WTC11 (cell line): Measurements from ENCODE around the gene IGFN1. TPM values are rescaled to one million over a fixed set of nuclear protein-coding genes. Genes with fewer than 3 reads are reported as not detected.

Source experiments
- ATAC-seq: fragments of 200-7000 bp; cut with Tn5 transposase; 2 replicates; pipeline ENCODE4 v1.10.0; 2021; ENCODE audit warnings: mild to moderate bottlenecking, moderate library complexity
- CTCF ChIA-PET: fragments of 300-600 bp; sonication (Branson Sonifier 250); formaldehyde crosslinking; loops from one replicate; lab custom pipeline; 2021; ENCODE audit warnings: antibody characterized with exemption; lab: Charles Lee
- POLR2A ChIA-PET: fragments of 350-600 bp; sonication (Branson Sonifier 250); formaldehyde crosslinking; loops from one replicate; lab custom pipeline; 2021; ENCODE audit warnings: antibody characterized with exemption; lab: Charles Lee
- DNase-seq: peaks from one replicate; pipeline ENCODE4 v3.0.0; 2021; ENCODE audit warnings: low spot score
- H3K27ac Mint-ChIP-seq: 2 replicates; pipeline ENCODE4 v1.8.0; 2021; ENCODE audit warnings: mixed read lengths
- H3K27me3 Mint-ChIP-seq: 2 replicates; pipeline ENCODE4 v1.8.0; 2021; ENCODE audit warnings: low read depth, mild to moderate bottlenecking, moderate library complexity, mixed read lengths
- H3K36me3 Mint-ChIP-seq: 2 replicates; pipeline ENCODE4 v1.8.0; 2021; ENCODE audit warnings: mixed read lengths
- H3K4me1 Mint-ChIP-seq: 2 replicates; pipeline ENCODE4 v1.8.0; 2022; ENCODE audit warnings: mixed read lengths
- H3K4me3 Mint-ChIP-seq: 2 replicates; pipeline ENCODE4 v1.8.0; 2021; ENCODE audit warnings: mild to moderate bottlenecking, moderate library complexity, mixed read lengths
- H3K9me3 Mint-ChIP-seq: 2 replicates; pipeline ENCODE4 v1.8.0; 2021; ENCODE audit warnings: mixed read lengths
- CBFB ChIP-seq: sonication (generic); formaldehyde crosslinking; IDR thresholded peaks from 2 replicates; pipeline ENCODE4 v1.8.1; 2022; ENCODE audit warnings: mild to moderate bottlenecking, low read depth, missing genetic modification reagents
- E2F5 ChIP-seq: sonication (generic); formaldehyde crosslinking; IDR thresholded peaks from 2 replicates; pipeline ENCODE4 v1.8.1; 2022; ENCODE audit warnings: mild to moderate bottlenecking, moderate library complexity, missing genetic modification reagents
- ETV6 ChIP-seq: sonication (generic); formaldehyde crosslinking; IDR thresholded peaks from 2 replicates; pipeline ENCODE4 v1.8.1; 2022; ENCODE audit warnings: mild to moderate bottlenecking, missing genetic modification reagents
- IRF2 ChIP-seq: sonication (generic); formaldehyde crosslinking; IDR thresholded peaks from 2 replicates; pipeline ENCODE4 v1.8.0; 2022; ENCODE audit warnings: low read depth, missing genetic modification reagents, borderline replicate concordance
- MLX ChIP-seq: sonication (generic); formaldehyde crosslinking; IDR thresholded peaks from 2 replicates; pipeline ENCODE4 v1.8.1; 2023; ENCODE audit warnings: mild to moderate bottlenecking, missing genetic modification reagents, moderate library complexity
- MYBL2 ChIP-seq: sonication (generic); formaldehyde crosslinking; IDR thresholded peaks from 2 replicates; pipeline ENCODE4 v1.8.1; 2023; ENCODE audit warnings: mild to moderate bottlenecking, moderate library complexity, missing genetic modification reagents
- NFYB ChIP-seq: sonication (generic); formaldehyde crosslinking; conservative IDR thresholded peaks from 2 replicates; pipeline ENCODE4 v1.8.0; 2022; ENCODE audit warnings: low read depth, missing genetic modification reagents
- NR2C2 ChIP-seq: sonication (generic); formaldehyde crosslinking; IDR thresholded peaks from 2 replicates; pipeline ENCODE4 v1.8.0; 2022; ENCODE audit warnings: mild to moderate bottlenecking, missing genetic modification reagents
- SMAD4 ChIP-seq: sonication (generic); formaldehyde crosslinking; IDR thresholded peaks from 2 replicates; pipeline ENCODE4 v1.8.0; 2022; ENCODE audit warnings: mild to moderate bottlenecking, missing genetic modification reagents
- SOX15 ChIP-seq: fragments of 250-450 bp; sonication (Bioruptor Pico); IDR thresholded peaks from 2 replicates; pipeline ENCODE4 v1.9.0; 2021; ENCODE audit warnings: mild to moderate bottlenecking
- ZNF121 ChIP-seq: sonication (generic); formaldehyde crosslinking; IDR thresholded peaks from 2 replicates; pipeline ENCODE4 v1.8.0; 2023; ENCODE audit warnings: missing genetic modification reagents
- ZNF232 ChIP-seq: sonication (generic); formaldehyde crosslinking; IDR thresholded peaks from 2 replicates; pipeline ENCODE4 v1.8.0; 2022; ENCODE audit warnings: mild to moderate bottlenecking, missing genetic modification reagents
- ZNF671 ChIP-seq: fragments of 250-450 bp; sonication (Bioruptor Pico); IDR thresholded peaks from 2 replicates; pipeline ENCODE4 v1.8.0; 2021; ENCODE audit warnings: mild to moderate bottlenecking
- total RNA-seq: library from RNA; stranded (reverse); gene quantifications from 3 replicates; pipeline ENCODE4 v1.2.3, GENCODE V29; 2021
- TF ChIP-seq, protein P1 (sequence below): fragments of 250-450 bp; sonication (Bioruptor Pico); IDR thresholded peaks from 2 replicates; pipeline ENCODE4 v1.9.0; 2021; ENCODE audit warnings: mild to moderate bottlenecking
- TF ChIP-seq, protein P2 (sequence below): sonication (generic); formaldehyde crosslinking; IDR thresholded peaks from 2 replicates; pipeline ENCODE4 v1.8.0; 2022; ENCODE audit warnings: mild to moderate bottlenecking, missing genetic modification reagents
- TF ChIP-seq, protein P3 (sequence below): sonication (generic); formaldehyde crosslinking; IDR thresholded peaks from 2 replicates; pipeline ENCODE4 v1.8.1; 2023; ENCODE audit warnings: mild to moderate bottlenecking, missing genetic modification reagents, borderline replicate concordance

The IGFN1 gene
- total RNA-seq, 1 experiment from 2014 or later: 0.11 TPM

- peaks cover 90% of the 10 kb centered on the region for H3K36me3 Mint-ChIP-seq
These were observed 43.8 kb upstream of the IGFN1 start for GRCh38 chr1:201146626-201147390.

GRCh38 chr1:201147396-201148015, 43.1 kb upstream of the IGFN1 start:
- POLR2A ChIA-PET: no interaction called here
- H3K4me3 Mint-ChIP-seq: no peak overlapping the region
- TF ChIP-seq NR2C2 (CRISPR knock-in tag): no peak
- TF ChIP-seq SOX15 (CRISPR knock-in tag): no peak
- no peak for TF ChIP-seq MYBL2 (CRISPR knock-in tag)
- TF ChIP-seq CBFB: no peak
- TF ChIP-seq SMAD4 (CRISPR knock-in tag): no peak
- TF ChIP-seq NFYB (CRISPR knock-in tag): no peak
- TF ChIP-seq, protein P1, sequence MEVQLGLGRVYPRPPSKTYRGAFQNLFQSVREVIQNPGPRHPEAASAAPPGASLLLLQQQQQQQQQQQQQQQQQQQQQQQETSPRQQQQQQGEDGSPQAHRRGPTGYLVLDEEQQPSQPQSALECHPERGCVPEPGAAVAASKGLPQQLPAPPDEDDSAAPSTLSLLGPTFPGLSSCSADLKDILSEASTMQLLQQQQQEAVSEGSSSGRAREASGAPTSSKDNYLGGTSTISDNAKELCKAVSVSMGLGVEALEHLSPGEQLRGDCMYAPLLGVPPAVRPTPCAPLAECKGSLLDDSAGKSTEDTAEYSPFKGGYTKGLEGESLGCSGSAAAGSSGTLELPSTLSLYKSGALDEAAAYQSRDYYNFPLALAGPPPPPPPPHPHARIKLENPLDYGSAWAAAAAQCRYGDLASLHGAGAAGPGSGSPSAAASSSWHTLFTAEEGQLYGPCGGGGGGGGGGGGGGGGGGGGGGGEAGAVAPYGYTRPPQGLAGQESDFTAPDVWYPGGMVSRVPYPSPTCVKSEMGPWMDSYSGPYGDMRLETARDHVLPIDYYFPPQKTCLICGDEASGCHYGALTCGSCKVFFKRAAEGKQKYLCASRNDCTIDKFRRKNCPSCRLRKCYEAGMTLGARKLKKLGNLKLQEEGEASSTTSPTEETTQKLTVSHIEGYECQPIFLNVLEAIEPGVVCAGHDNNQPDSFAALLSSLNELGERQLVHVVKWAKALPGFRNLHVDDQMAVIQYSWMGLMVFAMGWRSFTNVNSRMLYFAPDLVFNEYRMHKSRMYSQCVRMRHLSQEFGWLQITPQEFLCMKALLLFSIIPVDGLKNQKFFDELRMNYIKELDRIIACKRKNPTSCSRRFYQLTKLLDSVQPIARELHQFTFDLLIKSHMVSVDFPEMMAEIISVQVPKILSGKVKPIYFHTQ (CRISPR knock-in tag): no peak
- no peak for TF ChIP-seq MLX (CRISPR knock-in tag)
- no peak for TF ChIP-seq IRF2 (CRISPR knock-in tag)
- TF ChIP-seq, protein P2, sequence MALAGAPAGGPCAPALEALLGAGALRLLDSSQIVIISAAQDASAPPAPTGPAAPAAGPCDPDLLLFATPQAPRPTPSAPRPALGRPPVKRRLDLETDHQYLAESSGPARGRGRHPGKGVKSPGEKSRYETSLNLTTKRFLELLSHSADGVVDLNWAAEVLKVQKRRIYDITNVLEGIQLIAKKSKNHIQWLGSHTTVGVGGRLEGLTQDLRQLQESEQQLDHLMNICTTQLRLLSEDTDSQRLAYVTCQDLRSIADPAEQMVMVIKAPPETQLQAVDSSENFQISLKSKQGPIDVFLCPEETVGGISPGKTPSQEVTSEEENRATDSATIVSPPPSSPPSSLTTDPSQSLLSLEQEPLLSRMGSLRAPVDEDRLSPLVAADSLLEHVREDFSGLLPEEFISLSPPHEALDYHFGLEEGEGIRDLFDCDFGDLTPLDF: no peak
- no peak for TF ChIP-seq ZNF232 (CRISPR knock-in tag)
- no peaks in the 10 kb centered on the region for H3K27me3 Mint-ChIP-seq
- H3K4me1 Mint-ChIP-seq: peaks cover 1% of the 10 kb centered on the region
- ATAC-seq: no peak
- peaks cover 90% of the 10 kb centered on the region for H3K36me3 Mint-ChIP-seq
- DNase-seq: no peak
- CTCF ChIA-PET: no interaction called here
- no peaks in the 10 kb centered on the region for H3K9me3 Mint-ChIP-seq
- H3K27ac Mint-ChIP-seq: no peak overlapping the region

More at GRCh38 chr1:201146626-201147390, 43.8 kb upstream of the IGFN1 start:
- Mint-ChIP-seq H3K4me3 (no peak overlapping the region), H3K27me3 (no peaks in the 10 kb centered on the region)
- CTCF ChIA-PET: no interaction called here
- DNase-seq: no peak
- TF ChIP-seq, protein P3, sequence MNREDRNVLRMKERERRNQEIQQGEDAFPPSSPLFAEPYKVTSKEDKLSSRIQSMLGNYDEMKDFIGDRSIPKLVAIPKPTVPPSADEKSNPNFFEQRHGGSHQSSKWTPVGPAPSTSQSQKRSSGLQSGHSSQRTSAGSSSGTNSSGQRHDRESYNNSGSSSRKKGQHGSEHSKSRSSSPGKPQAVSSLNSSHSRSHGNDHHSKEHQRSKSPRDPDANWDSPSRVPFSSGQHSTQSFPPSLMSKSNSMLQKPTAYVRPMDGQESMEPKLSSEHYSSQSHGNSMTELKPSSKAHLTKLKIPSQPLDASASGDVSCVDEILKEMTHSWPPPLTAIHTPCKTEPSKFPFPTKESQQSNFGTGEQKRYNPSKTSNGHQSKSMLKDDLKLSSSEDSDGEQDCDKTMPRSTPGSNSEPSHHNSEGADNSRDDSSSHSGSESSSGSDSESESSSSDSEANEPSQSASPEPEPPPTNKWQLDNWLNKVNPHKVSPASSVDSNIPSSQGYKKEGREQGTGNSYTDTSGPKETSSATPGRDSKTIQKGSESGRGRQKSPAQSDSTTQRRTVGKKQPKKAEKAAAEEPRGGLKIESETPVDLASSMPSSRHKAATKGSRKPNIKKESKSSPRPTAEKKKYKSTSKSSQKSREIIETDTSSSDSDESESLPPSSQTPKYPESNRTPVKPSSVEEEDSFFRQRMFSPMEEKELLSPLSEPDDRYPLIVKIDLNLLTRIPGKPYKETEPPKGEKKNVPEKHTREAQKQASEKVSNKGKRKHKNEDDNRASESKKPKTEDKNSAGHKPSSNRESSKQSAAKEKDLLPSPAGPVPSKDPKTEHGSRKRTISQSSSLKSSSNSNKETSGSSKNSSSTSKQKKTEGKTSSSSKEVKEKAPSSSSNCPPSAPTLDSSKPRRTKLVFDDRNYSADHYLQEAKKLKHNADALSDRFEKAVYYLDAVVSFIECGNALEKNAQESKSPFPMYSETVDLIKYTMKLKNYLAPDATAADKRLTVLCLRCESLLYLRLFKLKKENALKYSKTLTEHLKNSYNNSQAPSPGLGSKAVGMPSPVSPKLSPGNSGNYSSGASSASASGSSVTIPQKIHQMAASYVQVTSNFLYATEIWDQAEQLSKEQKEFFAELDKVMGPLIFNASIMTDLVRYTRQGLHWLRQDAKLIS (CRISPR knock-in tag): no peak
- no peak for TF ChIP-seq ETV6 (CRISPR knock-in tag)
- no peak for TF ChIP-seq E2F5
- TF ChIP-seq ZNF121 (CRISPR knock-in tag): no peak
- TF ChIP-seq ZNF671 (CRISPR knock-in tag): no peak
- TF ChIP-seq IRF2 (CRISPR knock-in tag): no peak
- TF ChIP-seq, all 79 proteins: peak for 0
- Mint-ChIP-seq H3K4me1 (no peaks in the 10 kb centered on the region), H3K9me3 (no peaks in the 10 kb centered on the region), H3K27ac (no peak overlapping the region)
- POLR2A ChIA-PET: no interaction called here
- ATAC-seq: no peak
